Keratinocyte (primary cell): ENCODE measurements around the gene MAB21L3. TPM values are rescaled to one million over a fixed set of nuclear protein-coding genes. Genes with fewer than 3 reads are reported as not detected.

Experiments
- DNase-seq: peaks from one replicate; pipeline ENCODE4 v3.0.0-alpha.2; 2011; ENCODE audit warnings: low read depth, missing footprints, low spot score
- FAIRE-seq: peaks from 2 replicates; lab custom pipeline; 2011; peaks lifted over from hg19 to GRCh38; lab: Jason Lieb, UNC
- H2AFZ ChIP-seq: 2 replicates; pipeline ENCODE4 v1.6.0; 2012; ENCODE audit warnings: low read length, control low read depth, inconsistent platforms; ENCODE audit not compliant: control insufficient read depth
- H3K27ac ChIP-seq: 2 replicates; pipeline ENCODE4 v1.5.1; 2011; ENCODE audit warnings: low read length; ENCODE audit not compliant: control insufficient read depth, insufficient read depth
- H3K27me3 ChIP-seq: 3 replicates; pipeline ENCODE4 v1.6.0; 2011; ENCODE audit warnings: low read length; ENCODE audit not compliant: control insufficient read depth, insufficient read depth; ENCODE audit errors: extremely low read depth
- H3K36me3 ChIP-seq, 2 experiments: 2 replicates in 1 of 2; 3 replicates in 1 of 2; pipeline ENCODE4 v1.5.1; 2011; ENCODE audit warnings: low read length in 2 of 2, mild to moderate bottlenecking in 1 of 2; ENCODE audit not compliant: control insufficient read depth in 2 of 2, insufficient read depth in 2 of 2; ENCODE audit errors: extremely low read depth in 1 of 2
- H3K4me1 ChIP-seq: 3 replicates; pipeline ENCODE4 v1.5.1; 2011; ENCODE audit warnings: low read length; ENCODE audit not compliant: control insufficient read depth, insufficient read depth; ENCODE audit errors: extremely low read depth
- H3K4me2 ChIP-seq: 3 replicates; pipeline ENCODE4 v1.6.0; 2011; ENCODE audit warnings: low read depth, low read length; ENCODE audit not compliant: control insufficient read depth, insufficient read depth; ENCODE audit errors: extremely low read depth
- H3K4me3 ChIP-seq, 3 experiments: fragments of 200-600 bp in 1 of 3; sonication (generic) in 1 of 3; 2 replicates in 2 of 3; 3 replicates in 1 of 3; pipeline ENCODE4 v1.5.1; 2011 to 2016; ENCODE audit warnings: low read length in 3 of 3, mild to moderate bottlenecking in 3 of 3, control low read depth in 2 of 3, inconsistent platforms in 1 of 3, low read depth in 1 of 3, mixed read lengths in 1 of 3, mixed run types in 1 of 3, moderate library complexity in 1 of 3; ENCODE audit not compliant: control insufficient read depth in 2 of 3, insufficient read depth in 2 of 3; ENCODE audit errors: extremely low read depth in 1 of 3
- H3K79me2 ChIP-seq: 2 replicates; pipeline ENCODE4 v1.6.0; 2012; ENCODE audit warnings: low read length; ENCODE audit not compliant: control insufficient read depth, insufficient read depth
- H3K9ac ChIP-seq: 3 replicates; pipeline ENCODE4 v1.6.0; 2011; ENCODE audit warnings: low read length; ENCODE audit not compliant: control insufficient read depth, insufficient read depth; ENCODE audit errors: extremely low read depth
- H3K9me1 ChIP-seq: 3 replicates; pipeline ENCODE4 v1.6.0; 2011; ENCODE audit warnings: low read length; ENCODE audit not compliant: control insufficient read depth, insufficient read depth; ENCODE audit errors: extremely low read depth
- H3K9me3 ChIP-seq: 2 replicates; pipeline ENCODE4 v1.5.1; 2012; ENCODE audit warnings: low read depth, low read length; ENCODE audit not compliant: control insufficient read depth
- H4K20me1 ChIP-seq: 3 replicates; pipeline ENCODE4 v1.6.0; 2011; ENCODE audit warnings: low read length; ENCODE audit not compliant: control insufficient read depth, insufficient read depth; ENCODE audit errors: extremely low read depth
- EZH2 ChIP-seq: IDR thresholded peaks from one replicate; pipeline ENCODE4 v1.6.1; 2012; ENCODE audit warnings: inconsistent platforms, mild to moderate bottlenecking, low read length, moderate library complexity
- dilution Hi-C: fragments of 300-500 bp; cut with MboI; formaldehyde crosslinking; loops from one replicate; pipeline ENCODE4 v1.7.0; 2020; ENCODE audit warnings: low sequenced_read_pairs; ENCODE audit not compliant: extremely low pct_ligation_motif_present
- polyA plus RNA-seq, 5 experiments: library from polyadenylated mRNA; depleted of rRNA in 3 of 5; stranded (reverse) in 3 of 5; stranded (forward) in 1 of 5; unstranded in 1 of 5; fragments of >200 nt; gene quantifications; 1 replicate in 1 of 5; 2 replicates in 3 of 5; 3 replicates in 1 of 5; pipeline versions ENCODE4 v1.2.1 to v1.2.3, GENCODE V29; 2011 to 2012; ENCODE audit warnings: missing spikeins in 2 of 5, low read depth in 1 of 5, low replicate concordance in 1 of 5
- TF ChIP-seq, protein P1 (sequence below), 3 experiments: IDR thresholded peaks in 1 of 3; conservative IDR thresholded peaks in 1 of 3; optimal IDR thresholded peaks in 1 of 3; 2 replicates in 2 of 3; 3 replicates in 1 of 3; pipeline versions ENCODE3 to v1.5.1; 2011; ENCODE audit warnings: low read length in 3 of 3, mild to moderate bottlenecking in 3 of 3, moderate library complexity in 2 of 3, control low read depth in 1 of 3, inconsistent platforms in 1 of 3; ENCODE audit not compliant: insufficient read depth in 2 of 3; ENCODE audit errors: extremely low read depth in 1 of 3

MAB21L3 gene
- polyA plus RNA-seq, 1 donor (not counting 4 experiments of a cell fraction or from before 2014, with no cell fraction given): 0.29 TPM

GRCh38 chr1:116122955-116123757, 12.0 kb downstream of the MAB21L3 start:
- Histone ChIP-seq H3K4me1 (peaks cover 3% of the 10 kb centered on the region), H3K9me3 (no peaks in the 10 kb centered on the region), H3K4me3 (no peak overlapping the region), H3K27me3 (no peaks in the 10 kb centered on the region), H3K27ac (no peak overlapping the region), H3K79me2 (no peaks in the 10 kb centered on the region), H3K36me3 (peaks cover 0 to 1% of the 10 kb centered on the region in 2 experiments), H4K20me1 (no peaks in the 10 kb centered on the region), H2AFZ (no peak overlapping the region), H3K9me1 (no peaks in the 10 kb centered on the region), H3K9ac (no peak overlapping the region), H3K4me2 (no peak overlapping the region)
- dilution Hi-C loops: no loop called here
- no peak for DNase-seq
- no peak for TF ChIP-seq EZH2
- TF ChIP-seq, protein P1, sequence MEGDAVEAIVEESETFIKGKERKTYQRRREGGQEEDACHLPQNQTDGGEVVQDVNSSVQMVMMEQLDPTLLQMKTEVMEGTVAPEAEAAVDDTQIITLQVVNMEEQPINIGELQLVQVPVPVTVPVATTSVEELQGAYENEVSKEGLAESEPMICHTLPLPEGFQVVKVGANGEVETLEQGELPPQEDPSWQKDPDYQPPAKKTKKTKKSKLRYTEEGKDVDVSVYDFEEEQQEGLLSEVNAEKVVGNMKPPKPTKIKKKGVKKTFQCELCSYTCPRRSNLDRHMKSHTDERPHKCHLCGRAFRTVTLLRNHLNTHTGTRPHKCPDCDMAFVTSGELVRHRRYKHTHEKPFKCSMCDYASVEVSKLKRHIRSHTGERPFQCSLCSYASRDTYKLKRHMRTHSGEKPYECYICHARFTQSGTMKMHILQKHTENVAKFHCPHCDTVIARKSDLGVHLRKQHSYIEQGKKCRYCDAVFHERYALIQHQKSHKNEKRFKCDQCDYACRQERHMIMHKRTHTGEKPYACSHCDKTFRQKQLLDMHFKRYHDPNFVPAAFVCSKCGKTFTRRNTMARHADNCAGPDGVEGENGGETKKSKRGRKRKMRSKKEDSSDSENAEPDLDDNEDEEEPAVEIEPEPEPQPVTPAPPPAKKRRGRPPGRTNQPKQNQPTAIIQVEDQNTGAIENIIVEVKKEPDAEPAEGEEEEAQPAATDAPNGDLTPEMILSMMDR (optimal IDR thresholded peaks at IDR 0.05 in 1 of 3, IDR thresholded peaks at IDR 0.05 in 1 of 3, conservative IDR thresholded peaks at IDR 0.05 in 1 of 3; ENCODE audit: extremely low read depth in 1 of 3, insufficient read depth in 2 of 3, low read length in 3 of 3): no peak
- FAIRE-seq: no peak

- dilution Hi-C loops: no loop called here
- Histone ChIP-seq H3K79me2 (no peaks in the 10 kb centered on the region), H3K4me1 (peaks cover 3% of the 10 kb centered on the region), H3K9me3 (no peaks in the 10 kb centered on the region), H3K27ac (no peak overlapping the region), H3K36me3 (peaks cover 0 to 2% of the 10 kb centered on the region in 2 experiments), H3K4me2 (no peak overlapping the region), H3K9me1 (no peaks in the 10 kb centered on the region), H3K27me3 (no peaks in the 10 kb centered on the region), H3K4me3 (no peak overlapping the region), H2AFZ (no peak overlapping the region), H4K20me1 (no peaks in the 10 kb centered on the region), H3K9ac (no peak overlapping the region)
- FAIRE-seq (no peak), DNase-seq (no peak)
- TF ChIP-seq, protein P1 (optimal IDR thresholded peaks at IDR 0.05 in 1 of 3, IDR thresholded peaks at IDR 0.05 in 1 of 3, conservative IDR thresholded peaks at IDR 0.05 in 1 of 3; ENCODE audit: extremely low read depth in 1 of 3, insufficient read depth in 2 of 3, low read length in 3 of 3): no peak
- no peak for TF ChIP-seq EZH2
Observed at GRCh38 chr1:116123837-116124533, 12.8 kb downstream of the MAB21L3 start.
